C4-2B (cell line): ENCODE measurements around the gene S1PR3.
A peak's percentile ranks its signal among the peaks of the same experiment; 100 is the strongest.

Source experiments
- H3K27ac ChIP-seq: fragments of 450-650 bp; 2 replicates; pipeline ENCODE4 v1.5.1; 2017
- CTCF ChIP-seq: fragments of 450-650 bp; conservative IDR thresholded peaks from 2 replicates; pipeline ENCODE4 v1.5.1; 2017; ENCODE audit warnings: mild to moderate bottlenecking
- ZFX ChIP-seq: fragments of 450-650 bp; IDR thresholded peaks from 2 replicates; pipeline ENCODE4 v1.6.1; 2017

Gene S1PR3

GRCh38 chr9:88986776-88987175 lies 4.5 kb upstream of the S1PR3 start:
- TF ChIP-seq CTCF (no peak), ZFX (no peak)

GRCh38 chr9:88987661-88988060 lies 3.6 kb upstream of the S1PR3 start:
- TF ChIP-seq CTCF = no peak
- no peak for TF ChIP-seq ZFX
- H3K27ac ChIP-seq = no peak overlapping the region

More at GRCh38 chr9:88986776-88987175, 4.5 kb upstream of the S1PR3 start:
- H3K27ac ChIP-seq = no peak overlapping the region

- TF ChIP-seq CTCF = no peak
- no peak for TF ChIP-seq ZFX
- H3K27ac ChIP-seq = no peak overlapping the region
Measured at GRCh38 chr9:88988796-88989641, 2.2 kb upstream of the S1PR3 start.

GRCh38 chr9:88990041-88990728 lies 1.1 kb upstream of the S1PR3 start:
- TF ChIP-seq CTCF (no peak), ZFX (no peak)
- no peak overlapping the region for H3K27ac ChIP-seq

- TF ChIP-seq ZFX (no peak), CTCF (no peak)
- H3K27ac ChIP-seq = peak overlapping the region; percentile 85
Measured at GRCh38 chr9:88990729-88991065, 571 bp upstream of the S1PR3 start.

GRCh38 chr9:88992556-88992955 lies 1.3 kb downstream of the S1PR3 start:
- no peak overlapping the region for H3K27ac ChIP-seq
- TF ChIP-seq ZFX = no peak
- no peak for TF ChIP-seq CTCF

- peak overlapping the region; percentile 5; the same call in 1 of the 2 replicates for H3K27ac ChIP-seq
- TF ChIP-seq ZFX (no peak), CTCF (no peak)
Measured at GRCh38 chr9:88993327-88993726, 2.1 kb downstream of the S1PR3 start.
